Measurements from ENCODE around the gene CSRNP3.

GRCh38 chr2:165529130-165529529 is 59.6 kb downstream of the CSRNP3 start:
- no peak for TF ChIP-seq CTCF (IDR thresholded peaks at IDR 0.05)
- TF ChIP-seq POLR2A (IDR thresholded peaks at IDR 0.05) = no peak
